Measurements from ENCODE around the gene OR51B2.

- TF ChIP-seq POLR2A (IDR thresholded peaks at IDR 0.05; ENCODE audit: borderline replicate concordance, extremely low read depth, insufficient read depth, insufficient read length) (no peak), CTCF (IDR thresholded peaks at IDR 0.05 in 2 of 3, conservative IDR thresholded peaks at IDR 0.05 in 1 of 3; ENCODE audit: borderline replicate concordance in 1 of 3, insufficient read depth in 1 of 3, low read depth in 2 of 3, low read length in 2 of 3) (no peak), CEBPB (IDR thresholded peaks at IDR 0.05; ENCODE audit: low read depth) (no peak), ZFX (IDR thresholded peaks at IDR 0.05) (no peak), REST (IDR thresholded peaks at IDR 0.05; ENCODE audit: low read depth) (no peak), EZH2 (IDR thresholded peaks at IDR 0.05) (no peak), SP1 (IDR thresholded peaks at IDR 0.05; ENCODE audit: low read depth) (no peak), POLR2AphosphoS5 (IDR thresholded peaks at IDR 0.05; ENCODE audit: low read depth, low read length) (no peak), ATF3 (IDR thresholded peaks at IDR 0.05) (no peak), JUND (IDR thresholded peaks at IDR 0.05) (no peak), YY1 (IDR thresholded peaks at IDR 0.05; ENCODE audit: extremely low read depth, insufficient replicate concordance, low read depth, low read length) (no peak)
Observed at GRCh38 chr11:5283086-5283485, 41.0 kb downstream of the OR51B2 start.

All from HCT116 (cell line).